Measurements from ENCODE around the gene IQGAP3. TPM values are rescaled to one million over a fixed set of nuclear protein-coding genes. Genes with fewer than 3 reads are reported as not detected.

The IQGAP3 gene
- polyA plus RNA-seq, 2 of the 4 experiments (the other 2 are of a cell fraction): 15.6 to 17.0 TPM

- Histone ChIP-seq H3K4me1 (no peaks in the 10 kb centered on the region), H3K27ac (no peak overlapping the region), H3K9me3 (no peaks in the 10 kb centered on the region), H3K4me3 (no peak overlapping the region), H3K4me2 (no peak overlapping the region)
- no peak for DNase-seq (ENCODE audit: low read depth in 1 of 2, low spot score in 1 of 2)
- POLR2A ChIA-PET: no interaction called here
- WGBS (ENCODE audit: missing lambda C conversion rate): 82% methylated on average over 3 of the region's 3 CpGs
- no peak for TF ChIP-seq USF2 (IDR thresholded peaks at IDR 0.05)
- TF ChIP-seq MYC (IDR thresholded peaks at IDR 0.05; ENCODE audit: borderline replicate concordance, low read length): no peak
- TF ChIP-seq NFE2L2 (conservative IDR thresholded peaks at IDR 0.05; ENCODE audit: low read length): no peak
- TF ChIP-seq GATA3 (IDR thresholded peaks at IDR 0.05; ENCODE audit: borderline replicate concordance): no peak
- TF ChIP-seq ELK1 (IDR thresholded peaks at IDR 0.05; ENCODE audit: low read depth, low read length): no peak
- TF ChIP-seq FOXS1 (CRISPR knock-in tag; IDR thresholded peaks at IDR 0.05): no peak
- no peak for TF ChIP-seq RAD21 (conservative IDR thresholded peaks at IDR 0.05 in 1 of 2, IDR thresholded peaks at IDR 0.05 in 1 of 2)
- no peak for TF ChIP-seq CTCF (IDR thresholded peaks at IDR 0.05)
- no peak for TF ChIP-seq FOSB (CRISPR knock-in tag; IDR thresholded peaks at IDR 0.05)
- TF ChIP-seq JUNB (IDR thresholded peaks at IDR 0.05): no peak
- TF ChIP-seq BCL3 (IDR thresholded peaks at IDR 0.05): no peak
- TF ChIP-seq KDM1A (IDR thresholded peaks at IDR 0.05; ENCODE audit: low read depth): no peak
- no peak for TF ChIP-seq ZSCAN20 (CRISPR knock-in tag; IDR thresholded peaks at IDR 0.05)
- no peak for TF ChIP-seq POLR2A (IDR thresholded peaks at IDR 0.05; ENCODE audit: low read length)
- TF ChIP-seq SMC3 (IDR thresholded peaks at IDR 0.05): no peak
- no peak for TF ChIP-seq ZC3H11A (IDR thresholded peaks at IDR 0.05)
- no peak for TF ChIP-seq MAZ (IDR thresholded peaks at IDR 0.05; ENCODE audit: borderline replicate concordance, low read depth, low read length)
- no peak for TF ChIP-seq CHD2 (IDR thresholded peaks at IDR 0.05; ENCODE audit: low read length, partially characterized antibody)
- no peak for TF ChIP-seq CBX2 (IDR thresholded peaks at IDR 0.05; ENCODE audit: borderline replicate concordance, low read depth)
- no peak for TF ChIP-seq TFCP2L1 (CRISPR knock-in tag; IDR thresholded peaks at IDR 0.05)
- no peak for FAIRE-seq
- CTCF ChIA-PET: interaction anchor here (0.9 to 1.5 kb wide), 3 partner anchors 31 to 53 kb away, joined by 4 to 10 read pairs (median 4); no protein-coding TSS in a partner anchor
- ATAC-seq: no peak
Measured at GRCh38 chr1:156577550-156577949, 5.2 kb upstream of the IQGAP3 start.

GRCh38 chr1:156574039-156574633 is 1.8 kb upstream of the IQGAP3 start:
- H3K4me1 ChIP-seq: peaks cover 11% of the 10 kb centered on the region; the same call in 1 of the 3 replicates
- DNase-seq (ENCODE audit: low read depth in 1 of 2, low spot score in 1 of 2) (no peak), FAIRE-seq (no peak), ATAC-seq (no peak)
- POLR2A ChIA-PET: interaction anchor here (1.0 kb wide), 1 partner anchor 17 kb away, joined by 3 read pairs; the partner anchor contains the start of gene NAXE
- CTCF ChIA-PET: interaction anchor here (1.0 to 1.7 kb wide), 5 partner anchors 13 to 54 kb away, joined by 3 to 4 read pairs (median 3); partner anchors contain the start of gene HAPLN2
- no peak overlapping the region for H3K4me3 ChIP-seq
- no peak overlapping the region for H3K27ac ChIP-seq
- H3K9me3 ChIP-seq: no peaks in the 10 kb centered on the region
- H3K4me2 ChIP-seq: no peak overlapping the region
- WGBS (ENCODE audit: missing lambda C conversion rate): 38% methylated on average over 2 of the region's 2 CpGs
- TF ChIP-seq FOSL2 (IDR thresholded peaks at IDR 0.05) (no peak), FOSL2 (CRISPR knock-in tag; IDR thresholded peaks at IDR 0.05) (no peak), POLR2AphosphoS2 (conservative IDR thresholded peaks at IDR 0.05; ENCODE audit: low read length) (no peak), REST (IDR thresholded peaks at IDR 0.05) (no peak), ZSCAN20 (CRISPR knock-in tag; IDR thresholded peaks at IDR 0.05) (no peak), CBX2 (IDR thresholded peaks at IDR 0.05; ENCODE audit: borderline replicate concordance, low read depth) (no peak), CEBPB (IDR thresholded peaks at IDR 0.05) (no peak), EP300 (IDR thresholded peaks at IDR 0.05) (no peak), NFE2L2 (conservative IDR thresholded peaks at IDR 0.05; ENCODE audit: low read length) (no peak), BCL3 (IDR thresholded peaks at IDR 0.05) (no peak), NPAS2 (CRISPR knock-in tag; IDR thresholded peaks at IDR 0.05; ENCODE audit: borderline replicate concordance) (no peak), TP53 (CRISPR knock-in tag; IDR thresholded peaks at IDR 0.05) (no peak), NR3C1 (IDR thresholded peaks at IDR 0.05) (no peak)
